GM12892 (cell line): ENCODE results near the gene HRH4.
A peak's percentile ranks its signal among the peaks of the same experiment; 100 is the strongest.

Experiments
- DNase-seq: peaks from one replicate; pipeline ENCODE4 v3.0.0; 2011; ENCODE audit not compliant: insufficient read length
- FAIRE-seq: peaks from 2 replicates; lab custom pipeline; 2011; peaks lifted over from hg19 to GRCh38; lab: Jason Lieb, UNC
- POLR2A ChIP-seq: IDR thresholded peaks from 2 replicates; pipeline ENCODE4 v1.6.1; 2011; ENCODE audit warnings: low read depth, low read length, control low read depth
- POLR2AphosphoS5 ChIP-seq: IDR thresholded peaks from 2 replicates; pipeline ENCODE4 v1.6.1; 2011; ENCODE audit warnings: low read depth, low read length, control low read depth
- TAF1 ChIP-seq: IDR thresholded peaks from 2 replicates; pipeline ENCODE4 v1.6.1; 2011; ENCODE audit warnings: low read depth, mild to moderate bottlenecking, control low read depth, low read length, borderline replicate concordance

HRH4 gene

DNA sequence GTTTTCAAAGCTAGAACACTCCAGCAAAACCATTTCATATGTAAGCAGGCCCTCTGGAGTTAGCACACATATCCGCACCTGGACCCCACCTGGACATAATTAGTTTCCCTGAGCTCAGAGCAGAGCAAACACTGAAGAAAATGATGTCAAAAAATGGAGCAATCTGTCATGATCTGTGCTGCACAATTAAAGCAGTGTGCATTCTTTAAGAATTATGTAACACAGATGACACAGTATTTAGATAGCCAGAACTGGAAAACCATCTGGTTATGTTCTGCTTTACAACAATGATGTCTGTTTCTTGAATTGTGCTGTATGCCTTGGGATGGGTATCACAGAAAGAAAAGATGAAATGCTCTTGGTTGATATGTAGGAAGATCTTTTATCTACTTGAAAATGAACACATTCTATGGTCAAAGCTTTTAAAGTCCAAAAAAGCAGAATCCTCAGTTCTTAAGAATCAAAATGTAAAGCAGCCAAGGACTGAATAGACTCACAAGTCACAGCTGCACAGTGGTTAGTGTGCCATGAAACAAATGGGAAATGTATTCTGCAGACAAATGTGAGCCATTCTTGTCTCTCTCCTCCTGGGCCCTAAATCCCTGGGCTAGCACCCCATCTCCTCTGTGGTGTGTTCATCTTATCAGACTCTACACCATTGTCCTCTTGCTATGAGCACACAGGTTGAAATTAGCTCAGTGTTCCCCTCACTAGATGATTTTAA is 36.8 kb downstream of the HRH4 start:
- FAIRE-seq (no peak), DNase-seq (no peak)
- no peak for TF ChIP-seq POLR2A
- no peak for TF ChIP-seq POLR2AphosphoS5
- no peak for TF ChIP-seq TAF1

GRCh38 chr18:24499814-24500213 is 39.4 kb downstream of the HRH4 start:
- FAIRE-seq (peak; percentile 36), DNase-seq (no peak)
- TF ChIP-seq POLR2AphosphoS5 (no peak), TAF1 (no peak), POLR2A (no peak)

DNA sequence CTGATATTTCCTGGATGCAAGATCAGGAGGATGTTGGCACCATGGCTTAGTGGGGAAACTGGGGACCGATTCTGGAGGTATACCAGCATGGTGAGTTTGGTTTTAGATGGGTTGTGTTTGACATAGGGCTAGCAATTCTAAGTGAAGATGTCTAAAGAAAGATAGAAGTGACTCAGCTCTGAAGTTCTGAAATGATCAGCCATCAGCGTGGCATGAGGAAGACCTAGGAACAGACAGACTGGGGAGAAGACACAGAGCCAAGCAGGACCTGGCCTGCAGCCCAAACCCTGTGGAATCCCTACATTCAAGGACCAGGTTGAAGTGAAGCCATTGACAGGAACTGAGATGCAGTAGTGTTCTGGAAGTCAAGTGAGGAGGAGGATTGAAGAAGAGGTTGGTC is 39.8 kb downstream of the HRH4 start:
- no peak for TF ChIP-seq POLR2A
- no peak for TF ChIP-seq TAF1
- no peak for TF ChIP-seq POLR2AphosphoS5
- no peak for FAIRE-seq
- no peak for DNase-seq

- FAIRE-seq, result no peak
- no peak for TF ChIP-seq POLR2A
- no peak for TF ChIP-seq POLR2AphosphoS5
- TF ChIP-seq TAF1, result no peak
- DNase-seq, result no peak
Measured at GRCh38 chr18:24500766-24501165, 40.3 kb downstream of the HRH4 start.

GRCh38 chr18:24502667-24503523 is 42.5 kb downstream of the HRH4 start:
- no peak for DNase-seq
- no peak for FAIRE-seq
- TF ChIP-seq POLR2A (no peak), TAF1 (no peak), POLR2AphosphoS5 (no peak)

DNA sequence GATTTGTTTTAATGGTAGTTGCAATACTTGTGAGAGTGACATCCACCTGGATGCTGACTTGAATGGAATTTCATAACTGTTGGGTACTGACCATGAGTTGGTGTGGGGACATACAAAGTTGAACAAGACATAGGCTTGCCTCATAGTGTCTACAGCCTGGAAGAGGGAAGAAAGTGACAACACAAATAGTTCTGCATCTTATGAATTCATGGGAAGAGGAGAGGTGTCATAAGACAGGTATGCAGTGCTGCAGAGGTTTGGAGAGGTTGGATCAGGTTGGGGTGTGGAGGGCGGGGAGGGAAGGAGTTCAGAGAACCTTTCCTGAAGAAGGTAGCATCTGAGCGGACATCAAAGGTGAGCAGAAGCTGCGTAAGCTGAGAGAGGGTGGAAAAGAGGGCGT is 44.0 kb downstream of the HRH4 start:
- no peak for TF ChIP-seq POLR2A
- TF ChIP-seq TAF1, result no peak
- no peak for TF ChIP-seq POLR2AphosphoS5
- FAIRE-seq, result no peak
- DNase-seq, result no peak

GRCh38 chr18:24506175-24506574 is 45.7 kb downstream of the HRH4 start:
- FAIRE-seq (no peak), DNase-seq (no peak)
- TF ChIP-seq POLR2A, result no peak
- no peak for TF ChIP-seq TAF1
- no peak for TF ChIP-seq POLR2AphosphoS5

DNA sequence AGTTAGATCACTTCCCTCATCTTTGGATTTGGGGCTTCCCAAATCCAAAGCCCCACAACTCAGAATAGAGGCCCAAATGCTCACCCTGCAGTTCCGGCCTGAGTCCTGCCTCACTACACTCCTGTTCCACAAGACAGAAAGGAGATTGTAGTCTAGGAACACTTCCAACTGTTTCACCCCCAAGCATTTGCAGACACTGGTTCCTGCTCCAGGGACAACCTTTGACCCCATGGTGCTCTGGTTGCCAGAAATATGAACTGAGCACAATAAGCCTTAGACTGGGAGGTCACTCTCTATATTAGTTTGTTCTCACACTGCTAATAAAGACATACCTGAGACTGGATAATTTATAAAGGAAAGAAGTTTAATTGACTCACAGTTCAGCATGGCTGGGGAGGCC is 49.0 kb downstream of the HRH4 start:
- TF ChIP-seq POLR2A (no peak), TAF1 (no peak), POLR2AphosphoS5 (no peak)
- DNase-seq, result no peak
- FAIRE-seq, result no peak

- no peak for FAIRE-seq
- peak; percentile 14 for DNase-seq
- no peak for TF ChIP-seq TAF1
- TF ChIP-seq POLR2A, result no peak
- no peak for TF ChIP-seq POLR2AphosphoS5
Measured at GRCh38 chr18:24514439-24514838, 54.0 kb downstream of the HRH4 start.

GRCh38 chr18:24515721-24516120 is 55.3 kb downstream of the HRH4 start:
- FAIRE-seq (no peak), DNase-seq (no peak)
- no peak for TF ChIP-seq TAF1
- TF ChIP-seq POLR2AphosphoS5, result no peak
- no peak for TF ChIP-seq POLR2A

- FAIRE-seq, result no peak
- DNase-seq, result no peak
- no peak for TF ChIP-seq TAF1
- TF ChIP-seq POLR2AphosphoS5, result no peak
- TF ChIP-seq POLR2A, result no peak
Measured at GRCh38 chr18:24516261-24516660, 55.8 kb downstream of the HRH4 start.
